Activated T-helper 17 cell treated with anti-CD3 and anti-CD28 coated beads, Interleukin-2, amount 50 U/mL, for 72 hours (primary cell): ENCODE measurements around the gene PTPN4. TPM values are rescaled to one million over a fixed set of nuclear protein-coding genes. Genes with fewer than 3 reads are reported as not detected.

Experiments
- ATAC-seq: fragments of 150-1000 bp; cut with Tn5 transposase; replicated peaks from 2 replicates; pipeline ENCODE4 v1.10.0; 2021; ENCODE audit warnings: mild to moderate bottlenecking, moderate library complexity
- H3K27ac Mint-ChIP-seq: one replicate; pipeline ENCODE4 v1.8.0; 2022; ENCODE audit warnings: mixed read lengths
- H3K27me3 Mint-ChIP-seq: one replicate; pipeline ENCODE4 v1.8.0; 2022; ENCODE audit warnings: mixed read lengths
- H3K36me3 Mint-ChIP-seq: one replicate; pipeline ENCODE4 v1.8.0; 2022; ENCODE audit warnings: low read depth, mild to moderate bottlenecking, mixed read lengths
- H3K4me1 Mint-ChIP-seq: one replicate; pipeline ENCODE4 v1.8.0; 2022; ENCODE audit warnings: mixed read lengths
- H3K4me3 Mint-ChIP-seq: one replicate; pipeline ENCODE4 v1.8.0; 2022; ENCODE audit warnings: mild to moderate bottlenecking, mixed read lengths
- H3K9me3 Mint-ChIP-seq: one replicate; pipeline ENCODE4 v1.8.0; 2022; ENCODE audit warnings: mixed read lengths
- total RNA-seq, 2 donors: library from RNA; stranded (reverse); gene quantifications; one replicate each; pipeline ENCODE4 v1.2.3, GENCODE V29; 2022

The PTPN4 gene
- total RNA-seq, 2 donors from 2014 or later: 34.9 to 49.4 TPM

- ATAC-seq: peak; percentile 89
- peak overlapping the region; percentile 31 for H3K27ac Mint-ChIP-seq
These were observed 35.8 kb upstream of the PTPN4 start for GRCh38 chr2:119723784-119724467.

GRCh38 chr2:119724656-119725485, 34.9 kb upstream of the PTPN4 start:
- Mint-ChIP-seq H3K9me3 (no peaks in the 10 kb centered on the region), H3K36me3 (no peaks in the 10 kb centered on the region), H3K4me1 (peaks cover 7% of the 10 kb centered on the region), H3K27ac (no peak overlapping the region), H3K4me3 (no peak overlapping the region), H3K27me3 (no peaks in the 10 kb centered on the region)
- ATAC-seq: no peak

More at GRCh38 chr2:119723784-119724467, 35.8 kb upstream of the PTPN4 start:
- peak overlapping the region; percentile 49 for H3K4me3 Mint-ChIP-seq
- H3K9me3 Mint-ChIP-seq: no peaks in the 10 kb centered on the region
- peaks cover 14% of the 10 kb centered on the region for H3K4me1 Mint-ChIP-seq
- H3K27me3 Mint-ChIP-seq: no peaks in the 10 kb centered on the region
- no peaks in the 10 kb centered on the region for H3K36me3 Mint-ChIP-seq

GRCh38 chr2:119727493-119727892, 32.2 kb upstream of the PTPN4 start:
- H3K27ac Mint-ChIP-seq: no peak overlapping the region
- H3K36me3 Mint-ChIP-seq: no peaks in the 10 kb centered on the region
- H3K4me3 Mint-ChIP-seq: no peak overlapping the region

GRCh38 chr2:119728421-119728820, 31.3 kb upstream of the PTPN4 start:
- ATAC-seq: no peak
- no peaks in the 10 kb centered on the region for H3K27me3 Mint-ChIP-seq
- no peak overlapping the region for H3K4me3 Mint-ChIP-seq
- H3K9me3 Mint-ChIP-seq: no peaks in the 10 kb centered on the region
- H3K27ac Mint-ChIP-seq: no peak overlapping the region
- H3K4me1 Mint-ChIP-seq: peaks cover 7% of the 10 kb centered on the region
- no peaks in the 10 kb centered on the region for H3K36me3 Mint-ChIP-seq

More at GRCh38 chr2:119727493-119727892, 32.2 kb upstream of the PTPN4 start:
- no peak for ATAC-seq
- H3K9me3 Mint-ChIP-seq: no peaks in the 10 kb centered on the region
- H3K27me3 Mint-ChIP-seq: no peaks in the 10 kb centered on the region
- H3K4me1 Mint-ChIP-seq: peaks cover 7% of the 10 kb centered on the region

GRCh38 chr2:119730671-119731177, 29.0 kb upstream of the PTPN4 start:
- Mint-ChIP-seq H3K27ac (no peak overlapping the region), H3K4me1 (no peaks in the 10 kb centered on the region), H3K36me3 (no peaks in the 10 kb centered on the region), H3K4me3 (no peak overlapping the region), H3K27me3 (no peaks in the 10 kb centered on the region), H3K9me3 (no peaks in the 10 kb centered on the region)
- no peak for ATAC-seq

- H3K27ac Mint-ChIP-seq: no peak overlapping the region
- H3K9me3 Mint-ChIP-seq: no peaks in the 10 kb centered on the region
These were observed 27.7 kb upstream of the PTPN4 start for GRCh38 chr2:119731983-119732382.

GRCh38 chr2:119732601-119733164, 27.0 kb upstream of the PTPN4 start:
- H3K9me3 Mint-ChIP-seq: no peaks in the 10 kb centered on the region
- H3K27ac Mint-ChIP-seq: no peak overlapping the region
- ATAC-seq: no peak
- H3K36me3 Mint-ChIP-seq: no peaks in the 10 kb centered on the region
- H3K27me3 Mint-ChIP-seq: no peaks in the 10 kb centered on the region
- H3K4me1 Mint-ChIP-seq: no peaks in the 10 kb centered on the region
- no peak overlapping the region for H3K4me3 Mint-ChIP-seq

More at GRCh38 chr2:119731983-119732382, 27.7 kb upstream of the PTPN4 start:
- Mint-ChIP-seq H3K36me3 (no peaks in the 10 kb centered on the region), H3K4me1 (no peaks in the 10 kb centered on the region), H3K4me3 (no peak overlapping the region), H3K27me3 (no peaks in the 10 kb centered on the region)
- ATAC-seq: no peak

- Mint-ChIP-seq H3K27me3 (no peaks in the 10 kb centered on the region), H3K9me3 (no peaks in the 10 kb centered on the region), H3K36me3 (no peaks in the 10 kb centered on the region), H3K4me1 (no peaks in the 10 kb centered on the region), H3K4me3 (no peak overlapping the region), H3K27ac (no peak overlapping the region)
- ATAC-seq: no peak
These were observed 25.7 kb upstream of the PTPN4 start for GRCh38 chr2:119734047-119734446.

- ATAC-seq: no peak
- Mint-ChIP-seq H3K9me3 (no peaks in the 10 kb centered on the region), H3K27ac (no peak overlapping the region), H3K36me3 (no peaks in the 10 kb centered on the region), H3K4me1 (no peaks in the 10 kb centered on the region), H3K27me3 (no peaks in the 10 kb centered on the region), H3K4me3 (no peak overlapping the region)
These were observed 24.2 kb upstream of the PTPN4 start for GRCh38 chr2:119735565-119735964.

GRCh38 chr2:119736021-119736420, 23.7 kb upstream of the PTPN4 start:
- Mint-ChIP-seq H3K4me1 (no peaks in the 10 kb centered on the region), H3K27ac (no peak overlapping the region), H3K4me3 (no peak overlapping the region), H3K27me3 (no peaks in the 10 kb centered on the region), H3K36me3 (no peaks in the 10 kb centered on the region), H3K9me3 (no peaks in the 10 kb centered on the region)
- no peak for ATAC-seq

GRCh38 chr2:119739580-119740255, 20.0 kb upstream of the PTPN4 start:
- Mint-ChIP-seq H3K27ac (no peak overlapping the region), H3K36me3 (no peaks in the 10 kb centered on the region), H3K4me3 (no peak overlapping the region), H3K4me1 (no peaks in the 10 kb centered on the region), H3K9me3 (no peaks in the 10 kb centered on the region), H3K27me3 (no peaks in the 10 kb centered on the region)
- no peak for ATAC-seq

GRCh38 chr2:119741001-119741400, 18.7 kb upstream of the PTPN4 start:
- Mint-ChIP-seq H3K27me3 (no peaks in the 10 kb centered on the region), H3K9me3 (no peaks in the 10 kb centered on the region), H3K4me3 (no peak overlapping the region), H3K4me1 (no peaks in the 10 kb centered on the region), H3K36me3 (no peaks in the 10 kb centered on the region), H3K27ac (no peak overlapping the region)
- no peak for ATAC-seq

GRCh38 chr2:119741868-119742267, 17.9 kb upstream of the PTPN4 start:
- peak overlapping the region; percentile 58 for H3K27ac Mint-ChIP-seq
- H3K9me3 Mint-ChIP-seq: no peaks in the 10 kb centered on the region
- H3K36me3 Mint-ChIP-seq: no peaks in the 10 kb centered on the region
- H3K4me1 Mint-ChIP-seq: no peaks in the 10 kb centered on the region
- no peaks in the 10 kb centered on the region for H3K27me3 Mint-ChIP-seq
- peak; percentile 56 for ATAC-seq
- no peak overlapping the region for H3K4me3 Mint-ChIP-seq

GRCh38 chr2:119744335-119744939, 15.3 kb upstream of the PTPN4 start:
- Mint-ChIP-seq H3K27ac (no peak overlapping the region), H3K4me3 (no peak overlapping the region), H3K4me1 (no peaks in the 10 kb centered on the region), H3K9me3 (no peaks in the 10 kb centered on the region), H3K27me3 (no peaks in the 10 kb centered on the region), H3K36me3 (no peaks in the 10 kb centered on the region)
- peak; percentile 95 for ATAC-seq
